HCT116 (cell line): Measurements from ENCODE around the gene NANOS2. TPM values are rescaled to one million over a fixed set of nuclear protein-coding genes. Genes with fewer than 3 reads are reported as not detected.

Experiments used
- ATAC-seq: fragments of 200-7000 bp; cut with Tn5 transposase; 2 replicates; pipeline ENCODE4 v1.9.1; 2020; ENCODE audit warnings: mild to moderate bottlenecking, moderate library complexity
- BruUV-seq: library from RNA; stranded (reverse); fragments of 400-500 nt; replicated peaks from 2 replicates; lab custom pipeline; 2021; lab: Mats Ljungman, UMichigan
- CTCF ChIA-PET: fragments of 300-600 bp; sonication (Branson Sonifier 250); formaldehyde crosslinking; loops from one replicate; lab custom pipeline; 2021; ENCODE audit warnings: antibody characterized with exemption; lab: Charles Lee
- POLR2A ChIA-PET: fragments of 300-600, 350-600 bp; sonication (Branson Sonifier 250); formaldehyde crosslinking; loops from one replicate; lab custom pipeline; 2021; ENCODE audit warnings: antibody characterized with exemption; lab: Charles Lee
- RAD21 ChIA-PET, 2 experiments: fragments of 300-600 bp; sonication (Branson Sonifier 250); formaldehyde crosslinking; loops; one replicate each; lab custom pipeline; 2023; ENCODE audit warnings: low total read pairs in 2 of 2; ENCODE audit not compliant: uncharacterized antibody in 2 of 2, unreplicated experiment in 2 of 2, low non-redundant PET in 1 of 2; lab: Charles Lee
- DNase-seq: peaks from one replicate; pipeline ENCODE4 v3.0.0-alpha.2; 2010; ENCODE audit warnings: low read depth, low spot score
- H2AFZ ChIP-seq: fragments of 200-600 bp; shearing (Covaris generic), sonication (generic); 2 replicates; pipeline ENCODE4 v1.6.1; 2017; ENCODE audit warnings: low read depth, mixed run types, mixed read lengths, antibody characterized with exemption, low read length; ENCODE audit not compliant: poor library complexity, severe bottlenecking
- H3K27ac ChIP-seq: 2 replicates; pipeline ENCODE4 v1.5.1; 2012; ENCODE audit warnings: low read depth, low read length
- H3K27me3 ChIP-seq: fragments of 200-600 bp; sonication (generic); 2 replicates; pipeline ENCODE4 v1.6.1; 2016; ENCODE audit warnings: mixed run types, low read length, mixed read lengths; ENCODE audit not compliant: insufficient read depth
- H3K36me3 ChIP-seq, 2 experiments: fragments of 200-500 bp in 1 of 2; fragments of 200-600 bp in 1 of 2; sonication (Bioruptor generic) in 1 of 2; sonication (generic) in 1 of 2; 2 replicates each; pipeline versions ENCODE4 v1.5.1 to v1.6.1; 2014 to 2016; ENCODE audit warnings: low read length in 2 of 2, inconsistent platforms in 1 of 2, mixed read lengths in 1 of 2, mixed run types in 1 of 2; ENCODE audit not compliant: insufficient read depth in 2 of 2, control insufficient read depth in 1 of 2
- H3K4me1 ChIP-seq, 2 experiments: fragments of 200-600 bp in 1 of 2; sonication (generic) in 1 of 2; 2 replicates each; pipeline versions ENCODE4 v1.5.1 to v1.6.1; 2012 to 2017; ENCODE audit warnings: low read length in 2 of 2, inconsistent platforms in 1 of 2, mild to moderate bottlenecking in 1 of 2, mixed read lengths in 1 of 2, mixed run types in 1 of 2, moderate library complexity in 1 of 2; ENCODE audit not compliant: insufficient read depth in 2 of 2, control insufficient read depth in 1 of 2
- H3K4me2 ChIP-seq: fragments of 200-600 bp; sonication (generic); 2 replicates; pipeline ENCODE4 v1.6.1; 2017; ENCODE audit warnings: mixed run types, low read length, mixed read lengths
- H3K4me3 ChIP-seq, 2 experiments: fragments of 200-600 bp in 1 of 2; sonication (generic) in 1 of 2; replicated peaks in 1 of 2; 2 replicates each; pipeline ENCODE4 v1.5.1; 2011 to 2016; ENCODE audit warnings: low read length in 2 of 2, control low read depth in 1 of 2, low read depth in 1 of 2, mild to moderate bottlenecking in 1 of 2, mixed read lengths in 1 of 2, mixed run types in 1 of 2
- H3K79me2 ChIP-seq: fragments of 200-600 bp; sonication (generic); 2 replicates; pipeline ENCODE4 v1.6.1; 2017; ENCODE audit warnings: mild to moderate bottlenecking, mixed run types, low read length, moderate library complexity, mixed read lengths; ENCODE audit not compliant: insufficient read depth
- H3K9ac ChIP-seq: fragments of 200-600 bp; sonication (generic); 2 replicates; pipeline ENCODE4 v1.6.1; 2016; ENCODE audit warnings: low read length, mixed read lengths
- H3K9me2 ChIP-seq: fragments of 200-600 bp; sonication (generic), shearing (Covaris generic); 2 replicates; pipeline ENCODE4 v1.6.1; 2017; ENCODE audit warnings: mixed run types, mild to moderate bottlenecking, moderate library complexity; ENCODE audit not compliant: insufficient read depth
- H3K9me3 ChIP-seq, 2 experiments: fragments of 200-500 bp in 1 of 2; fragments of 200-600 bp in 1 of 2; sonication (Bioruptor generic) in 1 of 2; sonication (generic) in 1 of 2; 2 replicates each; pipeline ENCODE4 v1.6.1; 2014 to 2017; ENCODE audit warnings: low read length in 2 of 2, mixed read lengths in 2 of 2, inconsistent platforms in 1 of 2, low read depth in 1 of 2, mild to moderate bottlenecking in 1 of 2, mixed run types in 1 of 2, moderate library complexity in 1 of 2; ENCODE audit not compliant: control insufficient read depth in 1 of 2, insufficient read depth in 1 of 2
- H4K20me1 ChIP-seq: fragments of 200-600 bp; sonication (generic), shearing (Covaris generic); 2 replicates; pipeline ENCODE4 v1.6.1; 2017; ENCODE audit warnings: mixed run types, mild to moderate bottlenecking, moderate library complexity; ENCODE audit not compliant: insufficient read depth
- CBX3 ChIP-seq: IDR thresholded peaks from 2 replicates; pipeline ENCODE4 v1.6.1; 2012; ENCODE audit warnings: low read depth
- CEBPB ChIP-seq: IDR thresholded peaks from 2 replicates; pipeline ENCODE4 v1.6.1; 2012; ENCODE audit warnings: low read depth
- EZH2 ChIP-seq: fragments of 200-600 bp; sonication (generic); IDR thresholded peaks from 2 replicates; pipeline ENCODE4 v1.6.1; 2017; ENCODE audit warnings: antibody characterized with exemption, mixed run types
- EZH2phosphoT487 ChIP-seq: fragments of 200-600 bp; IDR thresholded peaks from 2 replicates; pipeline ENCODE4 v1.6.1; 2018; ENCODE audit warnings: antibody characterized with exemption, borderline replicate concordance
- JUND ChIP-seq: IDR thresholded peaks from 2 replicates; pipeline ENCODE4 v1.6.1; 2012
- POLR2A ChIP-seq: IDR thresholded peaks from 2 replicates; pipeline ENCODE4 v1.7.0; 2011; ENCODE audit warnings: borderline replicate concordance; ENCODE audit not compliant: insufficient read depth, insufficient read length; ENCODE audit errors: extremely low read depth
- POLR2AphosphoS5 ChIP-seq: IDR thresholded peaks from 2 replicates; pipeline ENCODE4 v1.6.1; 2011; ENCODE audit warnings: mild to moderate bottlenecking, low read depth, low read length, moderate library complexity
- RAD21 ChIP-seq: IDR thresholded peaks from 2 replicates; pipeline ENCODE4 v1.6.1; 2012; ENCODE audit warnings: low read depth, mild to moderate bottlenecking
- REST ChIP-seq: IDR thresholded peaks from 2 replicates; pipeline ENCODE4 v1.6.1; 2012; ENCODE audit warnings: low read depth
- SIN3A ChIP-seq: IDR thresholded peaks from 2 replicates; pipeline ENCODE4 v1.6.1; 2012; ENCODE audit warnings: low read depth
- SP1 ChIP-seq: IDR thresholded peaks from 2 replicates; pipeline ENCODE4 v1.6.1; 2012; ENCODE audit warnings: low read depth
- ZFX ChIP-seq: fragments of 450-650 bp; IDR thresholded peaks from 2 replicates; pipeline ENCODE4 v1.6.1; 2017
- intact Hi-C: fragments of 100-400 bp; cut with micrococcal nuclease; formaldehyde crosslinking; loops from 2 replicates; pipeline ENCODE4 v1.10.0; 2022
- total RNA-seq: library from RNA; stranded (reverse); gene quantifications from one replicate; pipeline ENCODE4 v1.2.1, GENCODE V29; 2021; ENCODE audit not compliant: unreplicated experiment
- TF ChIP-seq, protein P1 (sequence below): IDR thresholded peaks from 2 replicates; pipeline ENCODE4 v1.6.1; 2011; ENCODE audit warnings: mild to moderate bottlenecking, low read length, moderate library complexity; ENCODE audit not compliant: insufficient replicate concordance; ENCODE audit errors: extremely low read depth

Gene NANOS2
- total RNA-seq, 1 experiment from 2014 or later = not detected

DNA sequence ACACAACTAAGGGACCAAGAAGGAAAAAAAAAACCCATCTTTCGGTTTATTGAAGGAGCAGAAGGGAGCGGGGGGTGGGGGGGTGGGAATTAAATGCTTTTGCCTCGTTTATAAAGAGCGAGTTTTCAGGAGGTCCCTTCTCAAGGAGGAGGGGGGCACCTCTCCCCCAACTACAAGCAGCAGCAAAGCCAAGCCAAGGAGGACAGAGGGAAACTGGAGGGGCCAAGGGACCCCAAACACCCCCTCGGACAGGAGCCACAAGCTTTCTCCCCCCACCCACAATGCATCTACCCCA, 31.0 kb downstream of the NANOS2 start:
- no peak overlapping the region for H3K9ac ChIP-seq
- ChIA-PET RAD21 (no interaction called here), POLR2A (interaction anchor here (3.3 kb wide), 1 partner anchor 19 kb away, joined by 24 read pairs; the partner anchor contains the start of genes FOXA3 and SYMPK), CTCF (interaction anchor here (5.0 kb wide), 1 partner anchor 20 kb away, joined by 45 read pairs; the partner anchor contains the start of genes FOXA3 and SYMPK)
- no TSS peak for BruUV-seq
- H3K9me3 ChIP-seq = no peaks in the 10 kb centered on the region
- H3K4me2 ChIP-seq = peak overlapping the region; percentile 96
- no peaks in the 10 kb centered on the region for H3K27me3 ChIP-seq
- no peak overlapping the region for H2AFZ ChIP-seq
- no peaks in the 10 kb centered on the region for H3K9me2 ChIP-seq
- ATAC-seq (no peak), DNase-seq (no peak)
- H3K36me3 ChIP-seq = no peaks in the 10 kb centered on the region
- no peaks in the 10 kb centered on the region for H4K20me1 ChIP-seq
- H3K4me3 ChIP-seq = peak overlapping the region in 1 of 2 experiments; percentile 61; a peak in 1 of 4 replicates
- H3K27ac ChIP-seq = peak overlapping the region; percentile 91; the same call in 1 of the 2 replicates
- intact Hi-C loops = loop anchor here (1.0 kb wide), 2 partner anchors 19 to 66 kb away; partner anchors contain the start of gene FOXA3
- TF ChIP-seq CEBPB (no peak), REST (no peak), CBX3 (no peak), POLR2AphosphoS5 (no peak), POLR2A (no peak), EZH2phosphoT487 (no peak), ZFX (no peak), RAD21 (no peak), SP1 (no peak), EZH2 (no peak), SIN3A (no peak), JUND (no peak)
- TF ChIP-seq, protein P1, sequence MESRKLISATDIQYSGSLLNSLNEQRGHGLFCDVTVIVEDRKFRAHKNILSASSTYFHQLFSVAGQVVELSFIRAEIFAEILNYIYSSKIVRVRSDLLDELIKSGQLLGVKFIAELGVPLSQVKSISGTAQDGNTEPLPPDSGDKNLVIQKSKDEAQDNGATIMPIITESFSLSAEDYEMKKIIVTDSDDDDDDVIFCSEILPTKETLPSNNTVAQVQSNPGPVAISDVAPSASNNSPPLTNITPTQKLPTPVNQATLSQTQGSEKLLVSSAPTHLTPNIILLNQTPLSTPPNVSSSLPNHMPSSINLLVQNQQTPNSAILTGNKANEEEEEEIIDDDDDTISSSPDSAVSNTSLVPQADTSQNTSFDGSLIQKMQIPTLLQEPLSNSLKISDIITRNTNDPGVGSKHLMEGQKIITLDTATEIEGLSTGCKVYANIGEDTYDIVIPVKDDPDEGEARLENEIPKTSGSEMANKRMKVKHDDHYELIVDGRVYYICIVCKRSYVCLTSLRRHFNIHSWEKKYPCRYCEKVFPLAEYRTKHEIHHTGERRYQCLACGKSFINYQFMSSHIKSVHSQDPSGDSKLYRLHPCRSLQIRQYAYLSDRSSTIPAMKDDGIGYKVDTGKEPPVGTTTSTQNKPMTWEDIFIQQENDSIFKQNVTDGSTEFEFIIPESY = no peak
- H3K4me1 ChIP-seq = peaks cover 21 to 50% of the 10 kb centered on the region in 2 experiments
- H3K79me2 ChIP-seq = peaks cover 15% of the 10 kb centered on the region
